ENCODE data around the gene PSMG4. TPM values are rescaled to one million over a fixed set of nuclear protein-coding genes. Genes with fewer than 3 reads are reported as not detected.

PSMG4 gene
- total and polyA plus RNA-seq, 9 of the 15 experiments (the other 6 are each of a cell fraction or from before 2014, with no cell fraction given) = 12.9 to 185 (median 52.0) TPM

- 0 out of 2 replicates have a peak, but pooled peaks have one; percentile 16 for TF ChIP-seq MGA (IDR thresholded peaks at IDR 0.05)
- peak in 1 of 2 experiments; percentile 34; a peak in 1 of 4 replicates for TF ChIP-seq SRF (CRISPR knock-in tag; IDR thresholded peaks at IDR 0.05)
- TF ChIP-seq ZNF134 (CRISPR knock-in tag; conservative IDR thresholded peaks at IDR 0.05) = 0 out of 2 replicates have a peak, but pooled peaks have one; percentile 6
- TF ChIP-seq MCM5 (IDR thresholded peaks at IDR 0.05; ENCODE audit: low read depth) = no peak
- no peak for TF ChIP-seq FOXJ2 (tag; IDR thresholded peaks at IDR 0.05)
- TF ChIP-seq TCFL5 (CRISPR knock-in tag; conservative IDR thresholded peaks at IDR 0.05) = no peak
- TF ChIP-seq CBFA2T2 (conservative IDR thresholded peaks at IDR 0.05) = no peak
- 0 out of 2 replicates have a peak, but pooled peaks have one; percentile 59 for TF ChIP-seq ELF2 (CRISPR knock-in tag; IDR thresholded peaks at IDR 0.05)
- peak; percentile 53 for TF ChIP-seq TBP (optimal IDR thresholded peaks at IDR 0.05; ENCODE audit: low read depth, low read length)
- no peak for TF ChIP-seq ATF1 (CRISPR knock-in tag; IDR thresholded peaks at IDR 0.05)
- TF ChIP-seq ATF1 (tag; IDR thresholded peaks at IDR 0.05) = peak; percentile 77
- no peak for TF ChIP-seq ZNF217 (CRISPR knock-in tag; IDR thresholded peaks at IDR 0.05)
- no peak; the same call in 1 of the 2 replicates for TF ChIP-seq ZNF589 (CRISPR knock-in tag; IDR thresholded peaks at IDR 0.05; ENCODE audit: low read depth)
- TF ChIP-seq ZC3H11A (IDR thresholded peaks at IDR 0.05; ENCODE audit: low read depth, low read length) = no peak
- TF ChIP-seq, protein P1, sequence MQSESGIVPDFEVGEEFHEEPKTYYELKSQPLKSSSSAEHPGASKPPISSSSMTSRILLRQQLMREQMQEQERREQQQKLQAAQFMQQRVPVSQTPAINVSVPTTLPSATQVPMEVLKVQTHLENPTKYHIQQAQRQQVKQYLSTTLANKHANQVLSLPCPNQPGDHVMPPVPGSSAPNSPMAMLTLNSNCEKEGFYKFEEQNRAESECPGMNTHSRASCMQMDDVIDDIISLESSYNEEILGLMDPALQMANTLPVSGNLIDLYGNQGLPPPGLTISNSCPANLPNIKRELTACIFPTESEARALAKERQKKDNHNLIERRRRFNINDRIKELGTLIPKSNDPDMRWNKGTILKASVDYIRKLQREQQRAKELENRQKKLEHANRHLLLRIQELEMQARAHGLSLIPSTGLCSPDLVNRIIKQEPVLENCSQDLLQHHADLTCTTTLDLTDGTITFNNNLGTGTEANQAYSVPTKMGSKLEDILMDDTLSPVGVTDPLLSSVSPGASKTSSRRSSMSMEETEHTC (IDR thresholded peaks at IDR 0.05) = 0 out of 2 replicates have a peak, but pooled peaks have one; percentile 19
- peak in 1 of 2 experiments; percentile 43; a peak in 1 of 4 replicates for TF ChIP-seq TBL1XR1 (IDR thresholded peaks at IDR 0.05; ENCODE audit: low read length in 2 of 2)
These were observed 49.4 kb upstream of the PSMG4 start (continued) for GRCh38 chr6:3209114-3210023.
